GM18511 (cell line): ENCODE results near the gene CTAGE15.

Experiments used
- ATAC-seq: cut with Tn5 transposase; IDR thresholded peaks from one replicate; pipeline ENCODE4 v1.9.1; 2021; ENCODE audit warnings: mild to moderate bottlenecking, moderate library complexity; ENCODE audit not compliant: unreplicated experiment

Gene CTAGE15

GRCh38 chr7:143621175-143621574, 49.6 kb downstream of the CTAGE15 start:
- peak; percentile 52 for ATAC-seq

- ATAC-seq = peak; percentile 33
Measured at GRCh38 chr7:143622130-143622529, 50.5 kb downstream of the CTAGE15 start.
